SU-DHL-6 (cell line): Measurements from ENCODE around the gene TTC16.

Source experiments
- EZH2phosphoT487 ChIP-seq: fragments of 200-600 bp; sonication (generic), shearing (Covaris generic); conservative IDR thresholded peaks from 2 replicates; pipeline ENCODE4 v1.6.1; 2018; ENCODE audit warnings: mild to moderate bottlenecking, antibody characterized with exemption, low read length, moderate library complexity, mixed read lengths
- TF ChIP-seq, protein P1 (sequence below): fragments of 200-600 bp; sonication (generic); IDR thresholded peaks from one replicate; pipeline ENCODE4 v1.5.1; 2017; ENCODE audit warnings: antibody characterized with exemption, mild to moderate bottlenecking, low read length, moderate library complexity; ENCODE audit not compliant: insufficient read depth, poor library complexity, severe bottlenecking

DNA sequence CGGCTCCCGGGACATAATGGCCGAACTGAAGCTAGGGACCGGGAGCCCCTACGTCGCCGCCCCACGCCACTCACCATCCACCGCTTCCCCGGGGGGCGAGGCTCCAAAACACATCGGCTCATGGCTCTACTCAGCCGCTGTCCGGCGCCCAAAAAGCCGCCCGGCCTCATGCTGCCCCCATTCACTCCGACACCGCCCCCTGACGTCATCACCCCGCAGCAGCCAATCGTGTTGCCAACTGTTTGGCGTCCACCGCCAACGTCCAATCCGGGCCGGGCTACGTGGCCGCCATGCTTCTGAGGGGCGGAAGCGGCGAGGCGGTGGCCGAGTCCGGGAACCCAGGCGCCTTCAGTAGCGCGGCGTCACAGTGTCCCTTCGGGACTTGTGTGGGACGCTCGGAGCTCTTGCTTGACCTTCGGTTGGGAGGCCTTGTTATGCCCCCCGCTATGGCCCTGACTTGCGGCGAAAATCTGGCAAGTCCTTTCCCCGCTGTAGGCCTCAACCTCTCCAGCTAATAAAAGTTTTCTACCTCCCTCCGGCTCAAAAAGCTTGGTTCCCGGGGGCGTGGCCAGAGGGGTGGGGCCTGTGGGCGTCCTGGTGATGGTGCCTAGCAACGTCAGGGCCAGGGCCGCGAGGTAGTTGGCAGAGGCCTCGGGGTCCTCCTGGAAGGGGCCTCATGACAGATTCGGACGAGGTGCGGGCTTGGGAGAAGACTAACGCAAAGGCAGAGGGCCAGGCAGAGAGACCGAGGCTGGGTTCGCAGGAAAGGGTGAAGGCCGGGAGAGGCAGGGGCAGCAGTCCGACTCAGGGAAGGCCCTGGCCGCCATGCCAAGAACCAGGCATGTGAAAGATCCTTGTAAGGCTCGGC lies at the start of gene TTC16, which contains the start of gene PTRH1:
- TF ChIP-seq, protein P1, sequence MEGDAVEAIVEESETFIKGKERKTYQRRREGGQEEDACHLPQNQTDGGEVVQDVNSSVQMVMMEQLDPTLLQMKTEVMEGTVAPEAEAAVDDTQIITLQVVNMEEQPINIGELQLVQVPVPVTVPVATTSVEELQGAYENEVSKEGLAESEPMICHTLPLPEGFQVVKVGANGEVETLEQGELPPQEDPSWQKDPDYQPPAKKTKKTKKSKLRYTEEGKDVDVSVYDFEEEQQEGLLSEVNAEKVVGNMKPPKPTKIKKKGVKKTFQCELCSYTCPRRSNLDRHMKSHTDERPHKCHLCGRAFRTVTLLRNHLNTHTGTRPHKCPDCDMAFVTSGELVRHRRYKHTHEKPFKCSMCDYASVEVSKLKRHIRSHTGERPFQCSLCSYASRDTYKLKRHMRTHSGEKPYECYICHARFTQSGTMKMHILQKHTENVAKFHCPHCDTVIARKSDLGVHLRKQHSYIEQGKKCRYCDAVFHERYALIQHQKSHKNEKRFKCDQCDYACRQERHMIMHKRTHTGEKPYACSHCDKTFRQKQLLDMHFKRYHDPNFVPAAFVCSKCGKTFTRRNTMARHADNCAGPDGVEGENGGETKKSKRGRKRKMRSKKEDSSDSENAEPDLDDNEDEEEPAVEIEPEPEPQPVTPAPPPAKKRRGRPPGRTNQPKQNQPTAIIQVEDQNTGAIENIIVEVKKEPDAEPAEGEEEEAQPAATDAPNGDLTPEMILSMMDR: no peak
- TF ChIP-seq EZH2phosphoT487: no peak
